DMS53 treated with DMSO at 0.1 percent for 48 hours (cell line): ENCODE data around the gene GCNT2.
"Not testable (repeated sequence)": the region's sequence is repeated elsewhere in the genome, so short reads cannot be mapped to it uniquely, and the experiment has no call there.

ENCODE experiments used
- DNase-seq: peaks from one replicate; lab custom pipeline; 2025; ENCODE audit not compliant: unreplicated experiment; lab: John Stamatoyannopoulos, UW

Gene GCNT2

DNA sequence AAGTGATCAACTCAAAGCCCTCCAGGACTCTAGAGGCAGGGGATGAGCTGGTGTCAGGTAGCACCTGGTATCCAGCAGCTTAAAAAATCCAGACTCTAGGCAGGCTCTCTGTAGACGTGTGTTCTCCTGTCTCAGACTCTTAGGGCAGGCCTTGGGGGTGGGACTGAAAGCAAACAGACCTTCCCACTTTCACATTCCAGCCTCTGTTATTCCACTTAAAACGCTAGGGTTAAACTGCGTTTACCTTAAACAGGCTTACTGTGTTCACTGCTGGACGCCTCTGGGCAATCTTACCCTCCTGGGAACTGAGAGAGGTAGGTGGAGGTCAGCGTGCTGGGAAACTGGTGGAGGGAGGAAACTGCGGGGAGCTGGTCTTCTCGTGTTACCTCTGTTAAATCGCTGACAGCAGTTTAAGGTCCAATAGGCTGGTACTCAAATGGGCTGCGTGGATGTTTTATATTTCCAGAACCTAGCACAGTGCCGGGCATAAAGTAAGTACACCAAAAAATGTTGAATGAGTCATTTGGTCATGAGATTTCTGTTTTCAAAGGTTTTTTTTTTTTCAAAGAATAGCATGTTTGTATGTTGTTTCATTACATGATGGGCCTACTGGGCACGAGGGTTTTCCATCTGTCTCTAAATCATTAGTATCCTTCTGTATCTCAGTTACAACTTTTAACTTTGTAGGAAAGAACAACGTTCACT, at the start of gene GCNT2:
Gene GCNT2, plus strand, starts transcription at position 248 of the 705 bp plus-strand sequence. CDS start 7,561 bp downstream, outside the sequence.
- no peak for DNase-seq

DNA sequence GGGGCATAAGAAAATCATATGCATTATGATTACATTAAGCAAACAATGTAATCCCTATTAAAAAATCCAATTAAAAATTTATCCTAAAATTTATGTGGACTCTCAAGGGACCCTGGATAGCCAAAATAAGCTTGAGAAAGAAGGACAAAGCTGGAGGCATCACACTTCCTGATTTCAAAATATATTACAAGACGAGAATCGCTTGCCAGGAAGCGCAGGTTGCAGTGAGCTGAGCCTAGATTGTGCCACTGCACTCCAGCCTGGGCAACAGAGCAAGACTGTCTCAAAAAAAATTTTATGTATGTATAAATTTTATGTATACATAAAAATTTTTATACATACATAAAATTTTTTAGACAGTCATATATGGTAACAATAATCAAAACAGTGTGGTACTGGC, 48.5 kb upstream of the GCNT2 start:
- DNase-seq = no peak

DNA sequence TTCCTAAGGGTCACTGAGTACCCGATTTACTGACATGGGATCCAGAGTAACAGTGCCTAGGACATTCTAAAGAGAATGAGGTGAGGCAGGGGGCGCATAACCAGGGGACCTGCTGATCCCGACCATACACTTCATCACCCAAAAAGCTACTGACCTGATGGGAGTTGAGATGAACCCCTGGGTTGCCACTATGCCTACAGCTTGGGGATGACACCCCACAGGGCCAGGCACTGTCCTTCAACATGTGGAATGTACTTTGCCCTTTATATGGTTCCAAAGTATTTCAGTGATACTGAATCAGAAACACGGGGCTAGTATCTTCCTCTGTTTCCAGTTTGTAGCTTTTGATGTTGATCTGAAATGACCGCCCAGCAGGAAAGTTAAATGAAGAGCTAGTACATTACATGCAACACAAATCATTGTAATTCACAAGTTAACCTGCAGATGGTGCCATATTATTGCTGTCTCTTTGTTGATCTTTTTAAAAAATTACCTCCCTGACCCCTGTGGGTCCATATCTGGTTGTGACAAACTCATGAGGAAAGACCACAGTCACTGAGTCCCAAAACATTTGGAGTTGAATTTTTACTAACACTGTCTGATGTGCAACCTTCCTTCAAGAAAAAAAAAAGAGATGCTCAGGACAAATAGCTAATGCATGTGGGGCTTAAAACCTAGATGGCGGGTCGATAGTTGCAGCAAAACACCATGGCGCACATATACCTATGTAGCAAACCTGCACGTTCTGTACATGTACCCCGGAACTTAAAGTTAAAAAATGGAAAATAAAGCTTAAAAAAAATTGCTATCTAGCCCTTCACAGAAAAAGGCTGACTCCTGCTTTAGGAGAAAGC, 42.7 kb upstream of the GCNT2 start:
- peak; percentile 20 for DNase-seq

DNA sequence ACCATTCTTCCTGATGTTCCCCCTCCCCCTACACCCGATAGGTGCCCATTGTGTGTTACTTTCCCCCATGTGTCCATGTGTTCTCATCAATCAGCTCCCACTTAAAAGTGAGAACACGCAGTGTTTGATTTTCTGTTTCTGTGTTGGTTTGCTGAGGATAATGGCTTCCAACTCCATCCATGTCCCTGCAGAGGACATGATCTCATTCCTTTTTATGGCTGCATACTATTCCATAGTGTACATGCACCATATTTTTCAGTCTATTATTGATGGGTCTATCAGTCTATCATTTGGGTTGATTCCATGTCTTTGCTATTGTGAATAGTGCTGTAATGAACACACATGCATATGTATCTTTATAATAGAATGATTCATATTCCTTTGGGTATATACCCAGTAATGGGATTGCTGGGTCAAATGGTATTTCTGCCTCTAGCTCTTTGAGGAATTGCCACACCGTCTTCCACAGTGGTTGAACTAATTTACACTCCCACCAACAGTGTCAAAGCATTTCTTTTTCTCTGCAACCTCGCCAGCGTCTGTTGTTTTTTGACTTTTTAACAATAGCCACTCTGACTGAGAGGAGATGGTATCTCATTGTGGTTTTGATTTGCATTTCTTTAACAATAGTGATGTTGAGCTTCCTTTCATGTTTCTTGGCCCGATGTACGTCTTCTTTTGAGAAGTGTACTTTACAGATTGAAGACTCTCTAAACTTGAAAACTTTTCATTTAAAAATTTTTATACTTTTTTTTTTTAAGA, 41.0 kb upstream of the GCNT2 start:
- no peak for DNase-seq

DNA sequence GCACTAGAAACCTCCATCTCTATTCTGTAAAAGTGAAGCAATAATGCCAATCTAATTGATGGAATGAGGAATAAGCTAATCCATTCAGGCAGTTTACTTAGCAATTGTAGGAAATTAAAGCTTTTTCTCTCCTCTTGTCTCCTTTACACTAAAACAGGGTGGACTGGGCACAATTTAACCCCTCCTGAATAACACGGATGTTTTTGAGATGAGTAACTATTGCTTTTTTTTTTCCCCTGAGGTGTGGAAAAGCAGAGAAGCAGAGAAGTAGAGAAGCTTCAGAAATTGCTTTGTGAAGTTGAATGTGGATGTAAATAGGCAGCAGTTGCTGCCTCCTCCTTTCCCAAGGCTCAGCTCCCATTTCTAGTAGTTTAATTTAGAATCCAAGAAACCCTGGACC, 40.0 kb upstream of the GCNT2 start:
- no peak for DNase-seq

DNA sequence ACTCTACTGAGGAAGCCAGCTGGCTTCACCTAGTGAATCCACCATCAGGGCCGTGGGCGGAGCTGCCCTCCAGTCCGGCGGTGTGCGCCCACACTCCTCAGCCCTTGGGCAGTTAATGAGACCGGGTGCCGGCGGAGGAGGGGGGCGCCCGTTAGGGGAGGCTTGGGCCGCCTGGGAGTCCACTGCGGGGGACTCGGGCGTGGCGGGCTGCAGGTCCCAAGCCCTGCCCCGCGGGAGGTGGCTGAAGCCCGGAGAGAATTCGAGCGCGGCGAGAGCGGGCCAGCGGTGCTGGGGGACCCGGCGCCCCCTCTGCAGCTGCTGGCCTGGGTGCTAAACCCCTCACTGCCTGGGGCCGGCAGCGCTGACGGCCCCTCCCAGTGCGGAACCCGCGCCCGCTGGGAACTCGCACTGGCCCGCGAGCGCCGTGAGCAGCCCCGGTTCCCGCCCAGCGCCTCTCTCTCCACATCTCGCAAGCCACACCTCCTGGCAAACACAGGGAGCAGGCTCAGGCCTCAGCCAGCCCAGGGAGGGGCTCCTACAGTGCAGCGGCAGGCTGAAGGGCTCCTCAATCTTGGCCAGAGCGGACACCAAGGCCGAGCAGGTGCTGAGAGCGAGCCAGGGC, 38.4 kb upstream of the GCNT2 start:
- DNase-seq = no peak

DNA sequence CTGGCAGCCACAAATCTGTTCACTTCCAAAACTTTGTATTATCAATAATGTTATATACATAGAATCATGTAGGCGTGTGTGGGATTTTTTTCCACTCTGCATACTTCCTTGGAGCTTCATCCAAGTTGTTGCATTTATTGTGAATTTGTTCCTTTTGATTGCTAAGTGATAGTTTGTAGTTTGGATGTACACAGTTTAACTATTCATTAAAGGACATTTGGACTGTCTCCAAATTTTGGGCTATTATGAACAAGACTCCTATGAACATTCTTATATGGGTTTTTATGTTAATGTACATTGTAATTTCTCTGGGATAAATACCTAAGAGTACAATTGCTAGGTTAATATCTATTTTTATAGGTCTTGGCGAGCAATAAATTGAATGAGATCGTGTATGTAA, 36.2 kb upstream of the GCNT2 start:
- no peak for DNase-seq

DNA sequence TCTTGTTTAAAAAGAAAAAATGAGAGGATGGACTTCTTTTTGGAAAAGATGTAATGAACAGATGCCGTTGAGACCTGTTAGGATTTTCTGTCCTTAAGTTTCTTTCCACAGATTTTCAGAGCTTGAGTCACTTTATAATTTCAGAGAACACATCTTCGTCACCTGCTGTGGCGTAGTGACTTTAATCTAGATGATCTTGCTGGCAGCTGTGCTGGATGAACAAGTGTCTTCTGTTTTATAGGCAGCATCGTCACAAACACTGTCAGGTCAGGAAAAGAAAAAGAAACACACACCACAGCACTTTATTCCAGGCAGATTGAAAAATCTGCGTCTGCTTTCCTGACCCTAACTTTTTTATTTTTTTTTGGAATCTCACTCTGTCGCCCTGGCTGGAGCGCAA, 35.7 kb upstream of the GCNT2 start:
- DNase-seq = no peak

DNA sequence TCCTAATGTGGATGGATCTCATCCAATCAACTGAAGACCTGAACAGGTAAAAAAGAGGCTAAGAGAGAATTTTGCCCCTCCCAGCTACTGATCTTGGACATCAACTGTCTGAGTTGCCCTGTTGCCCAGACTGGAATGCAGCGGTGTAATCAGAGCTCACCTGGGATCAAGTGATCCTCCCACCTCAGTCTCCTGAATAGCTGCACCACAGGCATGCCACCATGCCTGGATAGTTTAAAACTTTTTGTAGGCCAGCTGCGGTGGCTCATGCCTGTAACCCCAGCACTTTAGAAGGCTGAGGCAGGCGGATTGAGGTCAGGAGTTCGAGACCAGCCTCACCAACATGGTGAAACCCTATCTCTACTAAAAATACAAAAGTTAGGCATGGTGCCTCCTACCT, 34.9 kb upstream of the GCNT2 start:
- no peak for DNase-seq

DNA sequence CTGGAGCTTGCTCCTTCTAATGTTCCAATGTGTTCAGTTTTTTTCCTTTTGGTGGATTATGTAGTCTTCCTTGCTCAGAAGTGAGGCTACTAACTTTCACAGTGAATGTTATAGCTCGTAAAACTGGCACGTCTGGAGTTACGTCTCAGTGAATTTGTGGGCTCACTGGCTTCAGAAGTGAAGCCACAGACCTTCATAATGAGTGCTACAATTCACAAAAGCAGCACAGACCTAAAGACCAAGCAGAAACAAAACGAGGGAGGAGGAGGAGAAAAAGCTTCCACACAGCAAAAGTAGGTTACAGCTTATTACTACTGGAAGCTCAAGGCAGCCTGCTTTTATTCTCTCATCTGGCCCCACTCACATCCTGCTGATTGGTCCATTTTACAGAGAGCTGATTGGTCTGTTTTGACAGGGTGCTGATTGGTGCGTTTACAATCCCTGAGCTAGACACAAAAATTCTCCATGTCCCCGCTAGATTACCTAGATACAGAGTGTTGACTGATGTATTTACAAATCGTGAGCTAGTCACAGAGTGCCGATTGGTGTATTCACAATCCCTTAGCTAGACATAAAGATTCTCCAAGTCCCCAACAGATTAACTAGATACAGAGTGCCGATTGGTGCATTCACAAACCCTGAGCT, 34.1 kb upstream of the GCNT2 start:
- DNase-seq = not testable (repeated sequence)

DNA sequence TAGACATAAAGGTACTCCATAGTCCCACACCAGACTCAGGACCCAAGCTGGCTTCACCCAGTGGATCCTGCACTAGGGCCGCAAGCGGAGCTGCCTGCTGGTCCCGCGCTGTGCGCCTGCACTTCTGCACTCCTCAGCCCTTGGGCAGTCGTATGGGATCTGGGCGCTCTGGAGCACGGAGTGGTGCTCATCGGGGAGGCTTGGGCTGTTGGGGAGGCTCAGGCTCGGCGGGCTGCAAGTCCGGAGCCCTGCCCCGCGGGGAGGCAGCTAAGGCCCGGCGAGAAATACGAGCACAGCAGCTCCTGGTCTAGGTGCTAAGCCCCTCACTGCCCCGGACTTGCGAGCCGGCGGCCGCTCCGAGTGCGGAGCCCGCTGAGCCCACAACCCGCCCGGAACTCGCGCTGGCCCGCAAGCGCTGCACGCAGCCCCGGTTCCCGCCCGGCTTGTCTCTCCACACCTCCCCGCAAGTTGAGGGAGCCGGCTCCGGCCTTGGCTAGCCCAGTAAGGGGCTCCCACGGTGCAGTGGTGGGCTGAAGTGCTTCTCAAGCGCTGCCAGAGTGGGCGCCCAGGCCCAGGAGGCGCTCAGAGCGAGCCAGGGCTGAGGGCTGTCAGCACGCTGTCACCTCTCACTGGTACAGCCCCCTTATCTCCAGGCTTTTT, 33.4 kb upstream of the GCNT2 start:
- no peak for DNase-seq

DNA sequence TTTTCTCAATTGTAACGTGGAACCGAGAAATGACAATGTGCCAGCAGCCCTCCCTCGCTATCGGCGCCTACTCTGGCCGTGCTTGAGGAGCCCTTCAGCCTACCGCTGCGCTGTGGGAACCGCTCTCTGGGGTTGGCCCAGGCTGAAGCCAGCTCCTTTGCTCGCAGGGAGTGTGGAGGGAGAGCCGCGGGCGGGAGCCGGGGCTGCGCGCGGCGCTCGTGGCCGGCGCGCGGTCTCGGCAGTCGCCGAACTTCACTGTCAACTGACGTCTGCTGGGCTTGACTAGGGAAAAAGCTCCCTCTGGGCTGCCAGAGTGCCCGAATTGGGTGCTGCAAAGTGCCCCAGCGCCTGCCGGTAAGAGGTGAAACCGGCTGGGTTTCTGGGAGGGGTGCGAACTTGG, 29.7 kb upstream of the GCNT2 start:
- DNase-seq = no peak

DNA sequence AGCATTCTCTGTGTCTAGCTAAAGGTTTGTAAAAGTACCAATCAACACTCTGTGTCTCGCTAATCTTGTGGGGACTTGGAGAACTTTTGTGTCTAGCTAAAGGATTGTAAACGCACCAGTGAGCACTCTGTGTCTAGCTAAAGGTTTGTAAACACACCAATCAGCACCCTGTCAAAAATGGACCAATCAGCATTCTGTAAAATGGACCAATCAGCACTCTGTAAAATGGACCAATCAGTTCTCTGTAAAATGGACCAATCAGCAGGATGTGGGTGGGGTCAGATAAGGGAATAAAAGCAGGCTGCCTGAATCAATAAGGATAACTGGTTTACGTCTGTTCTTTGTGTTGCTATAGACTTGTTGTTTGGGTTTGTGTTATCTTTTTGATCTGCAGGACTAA, 29.2 kb upstream of the GCNT2 start:
- DNase-seq = not testable (repeated sequence)

DNA sequence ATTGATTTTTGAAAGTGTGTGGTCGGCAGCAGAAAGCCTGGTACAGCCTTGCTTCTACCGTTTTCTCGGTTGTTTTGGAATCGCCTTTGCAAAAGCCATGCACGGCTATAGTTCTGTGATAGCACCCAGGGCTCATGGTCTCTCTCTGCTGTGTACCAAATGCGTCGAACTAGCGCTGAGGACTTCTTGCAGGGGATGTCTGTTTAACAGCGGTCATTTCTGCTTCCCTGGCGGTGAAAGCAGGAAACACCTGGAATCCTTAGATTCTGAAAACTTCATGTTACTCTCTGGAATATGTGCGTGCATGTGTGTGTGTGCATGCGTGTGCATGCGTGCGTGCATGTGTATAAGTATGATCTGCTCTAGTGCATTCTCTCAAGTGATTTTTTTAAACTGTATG, 26.1 kb upstream of the GCNT2 start:
- no peak for DNase-seq

DNA sequence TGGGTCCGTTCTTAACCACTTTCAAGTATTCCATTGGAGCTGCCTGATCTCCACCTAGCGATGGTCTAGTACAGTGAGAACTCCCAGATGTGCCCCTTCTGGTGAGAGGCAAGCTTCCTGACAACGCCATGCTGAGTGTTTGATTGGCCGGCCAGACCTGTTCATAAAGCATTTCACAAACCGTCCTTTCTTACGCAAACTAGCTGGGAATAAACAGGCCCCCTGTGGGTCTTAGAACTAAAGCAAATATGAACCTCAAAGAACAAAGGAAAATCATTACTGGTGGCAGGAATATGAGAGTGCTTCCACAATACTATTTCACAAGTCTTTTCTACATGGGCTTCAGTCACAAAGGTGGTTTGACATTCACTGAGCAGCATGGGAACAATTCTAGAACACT, 15.6 kb upstream of the GCNT2 start:
- DNase-seq = no peak

DNA sequence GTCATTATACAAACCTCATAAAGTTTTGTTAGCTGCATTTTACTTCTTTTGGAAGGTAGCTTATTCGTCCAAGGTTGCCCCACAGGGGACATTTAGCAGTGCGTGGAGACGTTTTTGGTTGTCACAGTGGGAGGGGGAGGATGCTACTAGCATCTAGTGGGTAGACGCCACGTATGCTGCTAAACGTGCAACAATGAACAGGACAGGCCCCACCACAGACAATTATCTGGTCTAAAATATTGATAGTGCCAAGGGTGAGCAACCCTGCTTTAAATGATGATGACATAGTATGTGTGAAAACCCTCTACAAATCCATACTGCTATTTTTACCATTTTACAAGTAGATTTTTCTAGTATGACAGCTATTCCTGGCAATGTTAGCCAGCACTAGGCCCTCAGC, 13.9 kb upstream of the GCNT2 start:
- no peak for DNase-seq

DNA sequence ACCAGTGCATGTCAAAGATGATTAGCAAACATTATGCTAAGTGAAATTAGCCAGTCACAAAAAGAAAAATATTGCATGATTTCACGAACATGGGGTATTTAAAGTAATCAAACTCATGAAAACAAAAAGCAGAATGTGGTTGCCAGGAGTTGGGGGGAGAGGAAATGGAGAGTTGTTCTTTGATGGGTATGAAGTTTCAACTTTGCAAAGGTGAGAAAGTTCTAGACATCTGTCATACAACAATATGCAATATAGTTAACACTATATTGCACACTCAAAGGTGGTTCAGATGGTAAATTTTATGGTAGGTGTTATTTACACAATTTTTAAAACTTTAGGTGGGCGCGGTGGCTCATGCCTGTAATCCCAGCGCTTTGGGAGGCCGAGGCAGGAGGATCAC, 13.4 kb upstream of the GCNT2 start:
- no peak for DNase-seq

DNA sequence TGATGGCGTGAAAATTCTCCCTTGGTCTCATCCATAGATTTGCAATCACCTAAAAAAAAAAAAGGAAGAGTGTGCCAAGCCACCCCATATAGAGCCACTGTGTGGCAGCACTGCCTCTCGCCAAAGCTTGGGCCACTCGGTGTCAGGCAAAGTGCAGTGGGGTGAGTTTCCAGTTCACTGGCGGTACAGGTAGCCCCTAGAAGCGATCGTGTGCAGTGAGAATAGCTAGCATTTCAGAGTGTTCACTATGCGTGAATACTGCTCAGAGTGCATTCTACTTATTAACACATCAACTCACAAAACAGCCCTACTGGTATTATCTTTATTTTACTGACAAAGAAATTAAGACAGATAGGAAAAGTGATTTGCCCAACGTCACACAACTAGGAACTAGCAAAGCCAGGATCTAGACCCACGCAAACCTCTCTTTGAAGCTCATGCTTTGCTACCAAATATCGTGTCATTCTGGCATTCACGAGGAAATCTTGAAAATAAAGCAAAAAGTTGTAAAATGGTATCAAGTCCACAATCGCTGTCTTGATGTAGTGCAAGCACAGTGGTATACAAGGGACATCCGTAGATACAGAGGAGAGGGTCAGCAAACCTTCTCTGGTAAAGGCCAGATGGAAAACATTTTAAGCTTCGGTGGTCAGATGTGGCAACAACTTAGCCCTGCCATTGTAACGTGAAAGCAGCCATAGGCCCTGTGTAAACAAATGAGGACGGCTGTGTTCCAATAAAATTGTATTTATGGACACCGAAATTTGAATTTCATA, 10.4 kb upstream of the GCNT2 start:
- DNase-seq = peak; percentile 51

DNA sequence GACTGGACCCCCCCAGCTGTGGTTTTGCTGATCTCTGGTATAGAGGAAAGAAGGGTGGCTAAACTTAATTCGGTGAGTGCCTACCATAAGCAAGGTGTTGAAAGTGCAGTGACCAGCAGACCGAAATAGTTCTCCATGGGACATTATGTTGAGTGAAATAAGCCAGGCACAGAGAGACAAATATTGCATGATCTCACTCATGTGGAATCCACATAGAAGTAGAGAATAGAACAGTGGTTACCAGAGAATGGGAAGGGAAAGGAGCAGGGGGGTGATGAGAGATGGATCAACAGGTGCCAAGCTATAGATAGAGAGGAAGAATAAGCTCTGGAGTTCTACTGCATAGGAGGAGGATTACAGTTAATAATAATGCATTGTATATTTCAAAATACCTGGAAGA, 9.7 kb upstream of the GCNT2 start:
- no peak for DNase-seq

DNA sequence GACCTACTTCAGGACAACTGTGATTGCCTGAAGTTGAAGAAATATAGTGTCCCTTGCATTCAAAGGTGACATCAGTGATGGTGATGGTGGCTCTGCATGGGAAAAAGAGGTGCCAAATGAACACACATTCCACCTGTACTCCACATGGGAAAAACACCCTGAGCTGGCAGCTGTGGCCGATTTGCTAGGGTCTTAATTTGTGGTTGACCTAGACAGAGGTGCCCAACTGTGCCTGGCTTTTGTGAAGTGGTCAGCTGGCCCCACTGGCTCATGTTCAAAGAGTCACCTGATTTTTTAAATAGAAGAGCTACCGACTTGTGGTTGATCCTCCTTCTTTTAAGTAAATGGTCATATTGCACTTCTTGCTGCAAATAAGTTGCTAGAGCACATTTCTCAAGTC, 7.6 kb upstream of the GCNT2 start:
- no peak for DNase-seq
